22Rv1 (cell line): Measurements from ENCODE around the gene JTB.

ENCODE experiments used
- ZFX ChIP-seq: fragments of 450-650 bp; IDR thresholded peaks from 2 replicates; pipeline ENCODE4 v1.6.1; 2017; ENCODE audit warnings: antibody characterized with exemption, borderline replicate concordance
- TF ChIP-seq, protein P1 (sequence below): fragments of 450-650 bp; IDR thresholded peaks from 2 replicates; pipeline ENCODE4 v1.5.1; 2017; ENCODE audit warnings: mild to moderate bottlenecking

DNA sequence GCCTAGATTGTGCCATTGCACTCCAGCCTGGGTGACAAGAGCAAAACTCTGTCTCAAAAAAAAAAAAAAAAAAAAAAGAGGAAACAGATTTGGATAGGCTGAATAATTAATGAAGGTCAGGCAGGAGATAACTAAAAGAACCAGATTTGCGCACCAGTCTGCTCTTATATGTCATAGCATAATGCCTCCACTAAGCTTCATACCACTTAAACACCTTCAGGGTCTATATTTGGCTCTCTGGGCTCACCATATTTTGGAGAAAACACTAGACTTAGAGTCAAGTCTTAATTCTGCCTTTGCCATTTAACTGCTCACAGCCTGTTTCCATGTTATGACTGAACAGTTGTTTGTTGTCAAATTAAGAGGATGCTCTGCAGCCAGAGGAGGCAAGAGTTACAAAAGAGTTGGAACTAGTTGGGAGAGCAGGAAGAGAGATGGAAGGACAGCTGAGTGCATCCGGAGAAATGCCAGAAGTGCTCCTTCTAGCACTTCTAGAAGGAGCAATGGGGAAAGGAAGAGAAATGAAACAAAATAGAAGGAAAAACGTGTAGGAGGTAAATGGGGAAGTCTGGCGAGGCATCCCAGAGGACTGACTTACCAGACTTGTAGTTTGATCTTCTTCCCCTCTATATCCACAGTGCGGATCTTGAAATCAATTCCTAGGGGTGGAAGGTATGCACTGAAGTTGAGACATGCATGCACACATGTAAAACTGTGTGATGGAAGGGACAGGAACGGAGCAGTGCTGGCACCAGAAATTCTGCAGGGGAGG, 6.8 kb upstream of the JTB start:
- TF ChIP-seq, protein P1, sequence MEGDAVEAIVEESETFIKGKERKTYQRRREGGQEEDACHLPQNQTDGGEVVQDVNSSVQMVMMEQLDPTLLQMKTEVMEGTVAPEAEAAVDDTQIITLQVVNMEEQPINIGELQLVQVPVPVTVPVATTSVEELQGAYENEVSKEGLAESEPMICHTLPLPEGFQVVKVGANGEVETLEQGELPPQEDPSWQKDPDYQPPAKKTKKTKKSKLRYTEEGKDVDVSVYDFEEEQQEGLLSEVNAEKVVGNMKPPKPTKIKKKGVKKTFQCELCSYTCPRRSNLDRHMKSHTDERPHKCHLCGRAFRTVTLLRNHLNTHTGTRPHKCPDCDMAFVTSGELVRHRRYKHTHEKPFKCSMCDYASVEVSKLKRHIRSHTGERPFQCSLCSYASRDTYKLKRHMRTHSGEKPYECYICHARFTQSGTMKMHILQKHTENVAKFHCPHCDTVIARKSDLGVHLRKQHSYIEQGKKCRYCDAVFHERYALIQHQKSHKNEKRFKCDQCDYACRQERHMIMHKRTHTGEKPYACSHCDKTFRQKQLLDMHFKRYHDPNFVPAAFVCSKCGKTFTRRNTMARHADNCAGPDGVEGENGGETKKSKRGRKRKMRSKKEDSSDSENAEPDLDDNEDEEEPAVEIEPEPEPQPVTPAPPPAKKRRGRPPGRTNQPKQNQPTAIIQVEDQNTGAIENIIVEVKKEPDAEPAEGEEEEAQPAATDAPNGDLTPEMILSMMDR, result no peak
- no peak for TF ChIP-seq ZFX
